ENCODE data around the gene WNT16. TPM values are rescaled to one million over a fixed set of nuclear protein-coding genes. Genes with fewer than 3 reads are reported as not detected.

The WNT16 gene
- total and polyA plus RNA-seq, 12 donors: not detected

GRCh38 chr7:121334875-121335648, 6.3 kb downstream of the WNT16 start:
- H3K27me3 ChIP-seq: peaks cover 0 to 66% (median 56%) of the 10 kb centered on the region in 7 donors
- 87 to 89% methylated on average over 10 of the region's 10 CpGs for WGBS, 2 donors
- intact Hi-C loops (cut with DNase I): no loop called here
- no peak overlapping the region for H3K27ac ChIP-seq
- H3K9me3 ChIP-seq: no peaks in the 10 kb centered on the region
- H3K4me1 ChIP-seq: peaks cover 0 to 8% (median 7%) of the 10 kb centered on the region in 9 donors
- H3K4me3 ChIP-seq: no peak overlapping the region
- no peak for TF ChIP-seq CTCF (IDR thresholded peaks at IDR 0.05)
- DNase-seq (no peak), ATAC-seq (no peak)
- H3K36me3 ChIP-seq: no peaks in the 10 kb centered on the region

- intact Hi-C loops (cut with DNase I): no loop called here
- WGBS, 2 donors: 79 to 80% methylated on average over 3 of the region's 3 CpGs
Measured at GRCh38 chr7:121336579-121336978, 7.8 kb downstream of the WNT16 start.

GRCh38 chr7:121337398-121337797, 8.6 kb downstream of the WNT16 start:
- 10 to 16% methylated on average over 3 of the region's 3 CpGs for WGBS, 2 donors
- TF ChIP-seq CTCF (IDR thresholded peaks at IDR 0.05): peak in 2 of 9 donors; percentile 21 to 24
- intact Hi-C loops (cut with DNase I): no loop called here
- Histone ChIP-seq H3K36me3 (peaks cover 0 to 2% (median 0%) of the 10 kb centered on the region in 9 donors), H3K4me3 (no peak overlapping the region), H3K9me3 (no peaks in the 10 kb centered on the region), H3K27me3 (peaks cover 0 to 43% (median 33%) of the 10 kb centered on the region in 7 donors), H3K27ac (no peak overlapping the region), H3K4me1 (no peaks in the 10 kb centered on the region)
- ATAC-seq: no peak
- DNase-seq: no peak

More at GRCh38 chr7:121336579-121336978, 7.8 kb downstream of the WNT16 start:
- Histone ChIP-seq H3K4me3 (no peak overlapping the region), H3K4me1 (no peaks in the 10 kb centered on the region), H3K27ac (no peak overlapping the region), H3K9me3 (no peaks in the 10 kb centered on the region), H3K36me3 (no peaks in the 10 kb centered on the region), H3K27me3 (peaks cover 0 to 51% (median 41%) of the 10 kb centered on the region in 7 donors)
- no peak for DNase-seq
- TF ChIP-seq CTCF (IDR thresholded peaks at IDR 0.05): no peak
- no peak for ATAC-seq

- WGBS, 2 donors: 76 to 77% methylated on average over 5 of the region's 5 CpGs
- ATAC-seq (no peak), DNase-seq (no peak)
- TF ChIP-seq CTCF (IDR thresholded peaks at IDR 0.05): no peak
- Histone ChIP-seq H3K4me1 (no peaks in the 10 kb centered on the region), H3K27ac (no peak overlapping the region), H3K27me3 (peaks cover 0 to 26% (median 16%) of the 10 kb centered on the region in 7 donors), H3K36me3 (peaks cover 0 to 6% (median 0%) of the 10 kb centered on the region in 9 donors), H3K9me3 (no peaks in the 10 kb centered on the region), H3K4me3 (no peak overlapping the region)
- intact Hi-C loops (cut with DNase I): no loop called here
Measured at GRCh38 chr7:121339082-121339481, 10.3 kb downstream of the WNT16 start.
